IMR-90 (cell line): Measurements from ENCODE around the gene ST7. TPM values are rescaled to one million over a fixed set of nuclear protein-coding genes. Genes with fewer than 3 reads are reported as not detected.
A peak's percentile ranks its signal among the peaks of the same experiment; 100 is the strongest.

Experiments
- ATAC-seq: fragments of 200-7000 bp; cut with Tn5 transposase; 2 replicates; pipeline ENCODE4 v1.9.1; 2020; ENCODE audit warnings: low read depth, mild to moderate bottlenecking, moderate library complexity
- BruUV-seq: library from RNA; stranded (reverse); fragments of 400-500 nt; replicated peaks from 2 replicates; lab custom pipeline; 2021; lab: Mats Ljungman, UMichigan
- CTCF ChIA-PET: fragments of 300-600 bp; formaldehyde crosslinking; extraction: SDS; loops from one replicate; lab custom pipeline; 2021; ENCODE audit warnings: antibody characterized with exemption; lab: Yijun Ruan, JAX
- POLR2A ChIA-PET: fragments of 300-600 bp; sonication (Branson Sonifier 250); formaldehyde crosslinking; loops from one replicate; lab custom pipeline; 2022; ENCODE audit warnings: antibody characterized with exemption; ENCODE audit not compliant: unreplicated experiment; lab: Charles Lee
- DNase-seq: peaks from one replicate; pipeline ENCODE4 v3.0.0; 2013
- H2AFZ ChIP-seq: replicated peaks from 2 replicates; pipeline ENCODE3; 2013; ENCODE audit warnings: low read length, mild to moderate bottlenecking; ENCODE audit not compliant: poor library complexity
- H2AK5ac ChIP-seq: 2 replicates; pipeline ENCODE4 v1.6.1; 2013; ENCODE audit warnings: low read depth, low read length, inconsistent platforms
- H2AK9ac ChIP-seq: replicated peaks from 2 replicates; pipeline ENCODE3; 2013; ENCODE audit warnings: mild to moderate bottlenecking, low read depth, low read length, moderate library complexity; ENCODE audit not compliant: poor library complexity
- H2BK120ac ChIP-seq: 2 replicates; pipeline ENCODE4 v1.6.1; 2013; ENCODE audit warnings: low read depth, low read length, inconsistent platforms
- H2BK15ac ChIP-seq: 3 replicates; pipeline ENCODE4 v1.6.1; 2013; ENCODE audit warnings: low read depth, low read length, inconsistent platforms
- H2BK20ac ChIP-seq: 2 replicates; pipeline ENCODE4 v1.6.1; 2013; ENCODE audit warnings: low read depth, mild to moderate bottlenecking, inconsistent platforms, low read length, moderate library complexity
- H2BK5ac ChIP-seq: 2 replicates; pipeline ENCODE4 v1.6.1; 2013; ENCODE audit warnings: mild to moderate bottlenecking, low read depth, low read length, inconsistent platforms; ENCODE audit not compliant: poor library complexity, severe bottlenecking
- H3K14ac ChIP-seq: replicated peaks from 2 replicates; pipeline ENCODE4 v1.6.1; 2013; ENCODE audit warnings: low read depth, low read length, inconsistent platforms
- H3K18ac ChIP-seq: 2 replicates; pipeline ENCODE4 v1.6.1; 2013; ENCODE audit warnings: low read depth, low read length, control low read depth
- H3K23ac ChIP-seq: 2 replicates; pipeline ENCODE4 v1.6.1; 2013; ENCODE audit warnings: low read depth, low read length, inconsistent platforms
- H3K27ac ChIP-seq: 2 replicates; pipeline ENCODE4 v1.5.1; 2013; ENCODE audit warnings: mild to moderate bottlenecking, control low read depth, low read length; ENCODE audit not compliant: insufficient read depth
- H3K27me3 ChIP-seq: 2 replicates; pipeline ENCODE4 v1.6.1; 2013; ENCODE audit warnings: low read length; ENCODE audit not compliant: control insufficient read depth, insufficient read depth
- H3K36me3 ChIP-seq: 2 replicates; pipeline ENCODE4 v1.6.1; 2013; ENCODE audit warnings: low read length, mixed read lengths; ENCODE audit not compliant: control insufficient read depth, insufficient read depth
- H3K4ac ChIP-seq: 2 replicates; pipeline ENCODE4 v1.6.1; 2013; ENCODE audit warnings: low read depth, low read length, inconsistent platforms
- H3K4me1 ChIP-seq: 2 replicates; pipeline ENCODE4 v1.6.1; 2013; ENCODE audit warnings: low read length, mixed read lengths; ENCODE audit not compliant: control insufficient read depth, insufficient read depth
- H3K4me2 ChIP-seq: 2 replicates; pipeline ENCODE4 v1.6.1; 2013; ENCODE audit warnings: low read depth, mild to moderate bottlenecking, control low read depth, low read length, moderate library complexity
- H3K4me3 ChIP-seq: 2 replicates; pipeline ENCODE4 v1.5.1; 2013; ENCODE audit warnings: low read depth, mild to moderate bottlenecking, control low read depth, low read length, moderate library complexity; ENCODE audit not compliant: insufficient read depth
- H3K56ac ChIP-seq: 2 replicates; pipeline ENCODE4 v1.6.1; 2013; ENCODE audit warnings: low read length, inconsistent platforms; ENCODE audit not compliant: insufficient read depth; ENCODE audit errors: extremely low read depth
- H3K79me1 ChIP-seq, 2 experiments: 2 replicates each; pipeline ENCODE4 v1.6.1; 2013; ENCODE audit warnings: low read length in 2 of 2, inconsistent platforms in 1 of 2, low read depth in 1 of 2
- H3K9ac ChIP-seq: 2 replicates; pipeline ENCODE4 v1.6.1; 2013; ENCODE audit warnings: low read depth, low read length, control low read depth
- H3K9me1 ChIP-seq: 2 replicates; pipeline ENCODE4 v1.6.1; 2013; ENCODE audit warnings: low read length, inconsistent platforms; ENCODE audit not compliant: insufficient read depth
- H3K9me3 ChIP-seq: 2 replicates; pipeline ENCODE4 v1.6.1; 2013; ENCODE audit warnings: low read length; ENCODE audit not compliant: control insufficient read depth, insufficient read depth
- H4K20me1 ChIP-seq: 2 replicates; pipeline ENCODE4 v1.6.1; 2013; ENCODE audit warnings: low read length, inconsistent platforms; ENCODE audit not compliant: insufficient read depth
- H4K5ac ChIP-seq: 2 replicates; pipeline ENCODE4 v1.6.1; 2013; ENCODE audit warnings: mild to moderate bottlenecking, low read depth, low read length, control low read depth
- H4K8ac ChIP-seq, 2 experiments: 2 replicates each; pipeline ENCODE4 v1.6.1; 2013; ENCODE audit warnings: low read depth in 2 of 2, low read length in 2 of 2, control low read depth in 1 of 2, inconsistent platforms in 1 of 2
- H4K91ac ChIP-seq: 2 replicates; pipeline ENCODE4 v1.6.1; 2013; ENCODE audit warnings: low read depth, low read length, inconsistent platforms; ENCODE audit not compliant: insufficient read depth
- CHD1 ChIP-seq: IDR thresholded peaks from 2 replicates; pipeline ENCODE4 v1.6.1; 2012; ENCODE audit warnings: low read depth, low read length, improper control_type of control experiment
- FOS ChIP-seq: fragments of 150-350 bp; IDR thresholded peaks from 2 replicates; pipeline ENCODE4 v1.6.1; 2016; ENCODE audit warnings: low read depth, low read length
- NFE2L2 ChIP-seq: fragments of 150-350 bp; IDR thresholded peaks from 2 replicates; pipeline ENCODE4 v1.6.1; 2016; ENCODE audit warnings: low read depth, mild to moderate bottlenecking, low read length
- WGBS, 2 experiments: methylation state at CpG; one replicate each; pipeline versions ENCODE4 v1.1.5 to v1.1.7; 2013; ENCODE audit warnings: missing lambda C conversion rate in 2 of 2; ENCODE audit not compliant: insufficient read length in 1 of 2; ENCODE audit errors: extremely low coverage in 2 of 2; 5-methylcytosine and 5-hydroxymethylcytosine counted together
- dilution Hi-C: fragments of 300-500 bp; cut with HindIII; formaldehyde crosslinking; loops from one replicate; pipeline ENCODE4 v1.14.3; 2018; ENCODE audit warnings: low sequenced_read_pairs; ENCODE audit not compliant: unreplicated experiment
- in situ Hi-C: fragments of 300-500 bp; cut with MboI; formaldehyde crosslinking; loops from 3 replicates; pipeline ENCODE4 v1.14.3; 2019; ENCODE audit warnings: low sequenced_read_pairs, inconsistent platforms, mixed read lengths
- intact Hi-C: fragments of 100-400 bp; cut with micrococcal nuclease; formaldehyde crosslinking; loops from 2 replicates; pipeline ENCODE4 v1.10.0; 2022
- polyA plus RNA-seq, 3 experiments: library from polyadenylated mRNA; depleted of rRNA; stranded (reverse); fragments of >200 nt; gene quantifications; 2 replicates each; pipeline ENCODE4 v1.2.3, GENCODE V29; 2012; ENCODE audit warnings: low replicate concordance in 1 of 3
- total RNA-seq: library from RNA; depleted of rRNA; stranded (reverse); fragments of >200 nt; gene quantifications from 2 replicates; pipeline ENCODE4 v1.2.3, GENCODE V29; 2012

Gene ST7
- total and polyA plus RNA-seq, 2 of the 4 experiments (the other 2 are of a cell fraction) = 18.6 to 26.0 TPM

DNA sequence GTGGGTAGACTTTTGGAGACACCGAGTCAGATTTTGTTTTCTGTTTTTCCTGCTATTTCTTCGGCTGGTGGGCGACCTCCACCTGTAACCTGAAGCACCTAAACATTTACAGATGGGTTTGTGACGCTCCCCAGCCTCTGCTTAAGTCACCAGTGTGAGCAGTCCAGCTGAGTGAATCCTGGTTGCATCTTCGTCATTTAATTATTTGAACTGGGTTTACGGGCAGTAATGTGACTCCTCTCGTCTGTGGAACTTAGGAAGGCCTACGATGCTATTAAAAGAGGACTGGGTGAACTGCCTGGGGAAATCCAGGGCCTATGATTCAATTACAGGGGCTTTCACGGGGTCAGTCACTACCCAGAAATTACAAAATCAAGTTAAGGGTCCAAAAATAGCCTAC is 317.1 kb downstream of the ST7 start:
- DNase-seq = peak; percentile 74

More for the DNA sequence above, 317.1 kb downstream of the ST7 start:
- Histone ChIP-seq H3K14ac (peak overlapping the region; percentile 85), H2BK20ac (peak overlapping the region; percentile 96), H4K8ac (peak overlapping the region; percentile 57 to 76; a peak in 3 of 4 replicates), H3K56ac (0 out of 2 replicates have a peak overlapping the region, but pooled peaks have one; percentile 58), H3K9me3 (peaks cover 3% of the 10 kb centered on the region; the same call in 1 of the 2 replicates), H3K18ac (peak overlapping the region; percentile 69), H3K9me1 (peaks cover 5% of the 10 kb centered on the region; the same call in 1 of the 2 replicates), H4K91ac (peak overlapping the region; percentile 95), H2AK9ac (peak overlapping the region; percentile 94), H3K4me2 (peak overlapping the region; percentile 50; the same call in 1 of the 2 replicates), H2BK5ac (peak overlapping the region; percentile 100), H3K4me3 (no peak overlapping the region), H3K27ac (peak overlapping the region; percentile 85), H2BK120ac (peak overlapping the region; percentile 97), H3K9ac (no peak overlapping the region), H3K27me3 (no peaks in the 10 kb centered on the region), H2AK5ac (peak overlapping the region; percentile 97), H3K4me1 (peaks cover 8% of the 10 kb centered on the region), H4K20me1 (no peaks in the 10 kb centered on the region), H3K4ac (peak overlapping the region; percentile 94), H3K36me3 (no peaks in the 10 kb centered on the region), H2BK15ac (peak overlapping the region; percentile 89; the same call in 1 of the 3 replicates), H3K23ac (peak overlapping the region; percentile 70), H2AFZ (peak overlapping the region; percentile 67), H4K5ac (peak overlapping the region; percentile 72), H3K79me1 (0 out of 4 replicates have a peak, but pooled peaks cover 0 to 3% of the 10 kb centered on the region in 2 experiments)
- no peak for ATAC-seq
- CTCF ChIA-PET = no interaction called here
- in situ Hi-C loops (no loop called here), dilution Hi-C loops (no loop called here), intact Hi-C loops (loop anchor here (5.0 kb wide), 1 partner anchor 52 kb away; the partner anchor contains the start of gene WNT2)
- POLR2A ChIA-PET = no interaction called here
- no peak for TF ChIP-seq NFE2L2
- no peak for TF ChIP-seq FOS
- TF ChIP-seq CHD1 = 0 out of 2 replicates have a peak, but pooled peaks have one; percentile 34
- no CpG with 5 or more reads among the region's 9 CpGs for WGBS, 2 experiments
- BruUV-seq = no TSS peak
